Tibial artery (tissue), 4 donors: Measurements from ENCODE around the gene CIDEB.

ENCODE experiments used
- DNase-seq, 2 donors: peaks; one replicate each; pipeline ENCODE4 v3.0.0-alpha.2; 2019
- H3K27ac ChIP-seq, 2 donors: fragments of 200-600 bp; sonication (generic) in 1 of 2; 1 replicate in 1 of 2; 2 replicates in 1 of 2; pipeline ENCODE4 v1.5.1; 2018 to 2019; ENCODE audit warnings: mild to moderate bottlenecking in 1 of 2
- H3K27me3 ChIP-seq, 2 donors: fragments of 200-600 bp; sonication (generic) in 1 of 2; one replicate each; pipeline versions ENCODE4 v1.5.1 to v1.6.0; 2016 to 2019
- H3K36me3 ChIP-seq, 3 donors: fragments of 200-600 bp; sonication (generic) in 2 of 3; one replicate each; pipeline ENCODE4 v1.5.1; 2016 to 2019; ENCODE audit warnings: mild to moderate bottlenecking in 2 of 3
- H3K4me1 ChIP-seq, 4 donors: fragments of 200-600 bp; sonication (generic) in 2 of 4; 1 replicate in 3 of 4; 2 replicates in 1 of 4; pipeline ENCODE4 v1.5.1; 2016 to 2019
- H3K4me3 ChIP-seq, 2 donors: fragments of 200-600 bp; sonication (generic) in 1 of 2; 1 replicate in 1 of 2; 2 replicates in 1 of 2; pipeline ENCODE4 v1.5.1; 2018 to 2019; ENCODE audit warnings: mild to moderate bottlenecking in 2 of 2
- H3K9me3 ChIP-seq, 3 donors: fragments of 200-600 bp; sonication (generic) in 1 of 3; one replicate each; pipeline ENCODE4 v1.5.1; 2016 to 2019
- CTCF ChIP-seq, 2 experiments: fragments of 200-600 bp in 1 of 2; fragments of 450-650 bp in 1 of 2; IDR thresholded peaks; one replicate each; pipeline ENCODE4 v1.5.1; 2017 to 2019; ENCODE audit warnings: antibody characterized with exemption in 2 of 2, mild to moderate bottlenecking in 1 of 2, moderate library complexity in 1 of 2
- intact Hi-C: fragments of 100-400 bp; cut with DNase I; formaldehyde crosslinking; loops from one replicate; pipeline ENCODE4 v1.15.0; 2023; ENCODE audit warnings: low total_unique reads

Gene CIDEB

GRCh38 chr14:24322672-24323071, 14.9 kb upstream of the CIDEB start:
- Histone ChIP-seq H3K36me3 (no peaks in the 10 kb centered on the region), H3K4me3 (no peak overlapping the region), H3K27ac (no peak overlapping the region), H3K9me3 (no peaks in the 10 kb centered on the region), H3K4me1 (no peaks in the 10 kb centered on the region), H3K27me3 (peaks cover 0 to 31% of the 10 kb centered on the region in 2 donors)
- TF ChIP-seq CTCF (IDR thresholded peaks at IDR 0.05) = no peak
- DNase-seq = no peak
- intact Hi-C loops = no loop called here

- H3K9me3 ChIP-seq = no peaks in the 10 kb centered on the region
- H3K36me3 ChIP-seq = no peaks in the 10 kb centered on the region
- no peak for TF ChIP-seq CTCF (IDR thresholded peaks at IDR 0.05)
- H3K27me3 ChIP-seq = peaks cover 0 to 42% of the 10 kb centered on the region in 2 donors
- no peak overlapping the region for H3K27ac ChIP-seq
- no peak overlapping the region for H3K4me3 ChIP-seq
- DNase-seq = no peak
- intact Hi-C loops = no loop called here
- H3K4me1 ChIP-seq = peaks cover 0 to 3% (median 1%) of the 10 kb centered on the region in 4 donors
Observed at GRCh38 chr14:24321212-24321975, 13.6 kb upstream of the CIDEB start.

- Histone ChIP-seq H3K36me3 (no peaks in the 10 kb centered on the region), H3K27me3 (peaks cover 0 to 51% of the 10 kb centered on the region in 2 donors), H3K27ac (no peak overlapping the region), H3K4me3 (no peak overlapping the region), H3K4me1 (peaks cover 0 to 9% (median 6%) of the 10 kb centered on the region in 4 donors), H3K9me3 (no peaks in the 10 kb centered on the region)
- TF ChIP-seq CTCF (IDR thresholded peaks at IDR 0.05) = no peak
- intact Hi-C loops = no loop called here
- no peak for DNase-seq
Observed at GRCh38 chr14:24317141-24317928, 9.6 kb upstream of the CIDEB start.

- Histone ChIP-seq H3K27me3 (peaks cover 0 to 51% of the 10 kb centered on the region in 2 donors), H3K4me3 (no peak overlapping the region)
- intact Hi-C loops = no loop called here
Observed at GRCh38 chr14:24316597-24316950, 8.8 kb upstream of the CIDEB start.

More at GRCh38 chr14:24316597-24316950, 8.8 kb upstream of the CIDEB start:
- no peaks in the 10 kb centered on the region for H3K9me3 ChIP-seq
- H3K4me1 ChIP-seq = peaks cover 0 to 13% (median 8%) of the 10 kb centered on the region in 4 donors
- no peak overlapping the region for H3K27ac ChIP-seq
- H3K36me3 ChIP-seq = no peaks in the 10 kb centered on the region
- no peak for DNase-seq
- no peak for TF ChIP-seq CTCF (IDR thresholded peaks at IDR 0.05)
